Peyer's patch (tissue), 4 donors: ENCODE results near the gene TNIK.

Experiments used
- CTCF ChIP-seq, 6 experiments: fragments of 450-650 bp in 4 of 6; fragments of 200-600 bp in 2 of 6; sonication (generic) in 1 of 6; IDR thresholded peaks; one replicate each; pipeline ENCODE4 v1.5.1; 2017 to 2019; ENCODE audit warnings: antibody characterized with exemption in 6 of 6, mild to moderate bottlenecking in 3 of 6, moderate library complexity in 1 of 6
- POLR2A ChIP-seq, 2 donors: fragments of 450-650 bp; IDR thresholded peaks; one replicate each; pipeline ENCODE4 v1.5.1; 2017; ENCODE audit warnings: antibody characterized with exemption in 2 of 2, mild to moderate bottlenecking in 2 of 2, moderate library complexity in 2 of 2

GRCh38 chr3:171470714-171471227, 10.6 kb upstream of the TNIK start:
- TF ChIP-seq CTCF (IDR thresholded peaks at IDR 0.05) (no peak), POLR2A (IDR thresholded peaks at IDR 0.05) (no peak)
